GM12878 (cell line): Measurements from ENCODE around the gene VEGFA.

ENCODE experiments used
- EZH2 ChIP-seq: IDR thresholded peaks from 2 replicates; pipeline ENCODE4 v1.6.1; 2012; ENCODE audit warnings: low read depth, mild to moderate bottlenecking, control low read depth, inconsistent platforms, low read length, borderline replicate concordance; ENCODE audit not compliant: control insufficient read depth
- MTA3 ChIP-seq: IDR thresholded peaks from 2 replicates; pipeline ENCODE4 v1.6.1; 2012; ENCODE audit warnings: low read length, inconsistent platforms, borderline replicate concordance
- PRDM15 ChIP-seq: fragments of 450-650 bp; formaldehyde crosslinking; IDR thresholded peaks from 2 replicates; pipeline ENCODE4 v1.4.0; 2020; ENCODE audit warnings: mild to moderate bottlenecking, moderate library complexity
- YY1 ChIP-seq: IDR thresholded peaks from 2 replicates; pipeline ENCODE4 v1.6.1; 2011; ENCODE audit warnings: low read depth, mild to moderate bottlenecking, low read length

- TF ChIP-seq PRDM15 (CRISPR knock-in tag) (no peak), EZH2 (no peak), MTA3 (no peak), YY1 (no peak)
These were observed 51.3 kb downstream of the VEGFA start for GRCh38 chr6:43821101-43821886.
